Transverse colon (tissue), 4 donors: ENCODE measurements around the gene RCN1.

ENCODE experiments used
- CTCF ChIP-seq, 5 experiments: fragments of 200-600 bp in 3 of 5; fragments of 450-650 bp in 2 of 5; sonication (generic) in 3 of 5; IDR thresholded peaks; 1 replicate in 2 of 5; 2 replicates in 3 of 5; pipeline ENCODE4 v1.5.1; 2016 to 2017; ENCODE audit warnings: antibody characterized with exemption in 5 of 5, inconsistent platforms in 3 of 5, mild to moderate bottlenecking in 2 of 5, moderate library complexity in 1 of 5
- EP300 ChIP-seq: sonication (generic); formaldehyde crosslinking; IDR thresholded peaks from one replicate; pipeline ENCODE4 v1.6.1; 2017; ENCODE audit warnings: antibody characterized with exemption, low read depth
- POLR2A ChIP-seq: fragments of 450-650 bp; IDR thresholded peaks from one replicate; pipeline ENCODE4 v1.6.1; 2016; ENCODE audit warnings: antibody characterized with exemption, mild to moderate bottlenecking, moderate library complexity
- POLR2AphosphoS5 ChIP-seq, 3 donors: sonication (generic); formaldehyde crosslinking; IDR thresholded peaks; one replicate each; pipeline ENCODE4 v1.6.1; 2016; ENCODE audit warnings: antibody characterized with exemption in 3 of 3

GRCh38 chr11:32118025-32118974 lies 27.4 kb downstream of the RCN1 start:
- no peak for TF ChIP-seq CTCF (IDR thresholded peaks at IDR 0.05)
- no peak for TF ChIP-seq POLR2A
- TF ChIP-seq EP300: no peak
- no peak for TF ChIP-seq POLR2AphosphoS5 (IDR thresholded peaks at IDR 0.05)
